NOMO-1 (cell line): ENCODE measurements around the gene ENPP6.

Source experiments
- DNase-seq, 2 experiments: peaks; one replicate each; lab custom pipeline; 2025; ENCODE audit not compliant: unreplicated experiment in 2 of 2; lab: John Stamatoyannopoulos, UW

Gene ENPP6

GRCh38 chr4:184217634-184218033 lies at the start of gene ENPP6:
Gene ENPP6, minus strand, starts transcription at chr4:184217873. Its CDS starts 54 bp downstream, at chr4:184217819.
- DNase-seq: no peak

- no peak for DNase-seq
These were observed 49.5 kb upstream of the ENPP6 start for GRCh38 chr4:184267206-184267608.

- peak in 1 of 2 experiments; percentile 22 for DNase-seq
These were observed 48.1 kb upstream of the ENPP6 start for GRCh38 chr4:184265546-184266351.

GRCh38 chr4:184263910-184264732 lies 46.4 kb upstream of the ENPP6 start:
- DNase-seq: peak; percentile 87 to 90

GRCh38 chr4:184263461-184263860 lies 45.8 kb upstream of the ENPP6 start:
- DNase-seq: no peak

GRCh38 chr4:184262901-184263300 lies 45.2 kb upstream of the ENPP6 start:
- no peak for DNase-seq

- peak in 1 of 2 experiments; percentile 9 for DNase-seq
These were observed 43.6 kb upstream of the ENPP6 start for GRCh38 chr4:184261246-184261645.

GRCh38 chr4:184259866-184260265 lies 42.2 kb upstream of the ENPP6 start:
- DNase-seq: no peak

- DNase-seq: no peak
These were observed 41.4 kb upstream of the ENPP6 start for GRCh38 chr4:184259081-184259480.

- DNase-seq: no peak
These were observed 38.4 kb upstream of the ENPP6 start for GRCh38 chr4:184255871-184256642.

- no peak for DNase-seq
These were observed 37.7 kb upstream of the ENPP6 start for GRCh38 chr4:184255361-184255760.

GRCh38 chr4:184253072-184253420 lies 35.4 kb upstream of the ENPP6 start:
- DNase-seq: no peak

GRCh38 chr4:184252136-184253071 lies 34.7 kb upstream of the ENPP6 start:
- DNase-seq: no peak

- no peak for DNase-seq
These were observed 34.0 kb upstream of the ENPP6 start for GRCh38 chr4:184251670-184251980.

GRCh38 chr4:184250795-184251669 lies 33.4 kb upstream of the ENPP6 start:
- peak; percentile 54 to 63 for DNase-seq

GRCh38 chr4:184248216-184248615 lies 30.5 kb upstream of the ENPP6 start:
- peak in 1 of 2 experiments; percentile 13 for DNase-seq

- DNase-seq: no peak
These were observed 29.7 kb upstream of the ENPP6 start for GRCh38 chr4:184247421-184247820.

GRCh38 chr4:184246426-184246825 lies 28.8 kb upstream of the ENPP6 start:
- no peak for DNase-seq

- DNase-seq: no peak
These were observed 20.5 kb upstream of the ENPP6 start for GRCh38 chr4:184238072-184238745.
